Measurements from ENCODE around the gene SERPINE1. TPM values are rescaled to one million over a fixed set of nuclear protein-coding genes. Genes with fewer than 3 reads are reported as not detected.
"Not testable (repeated sequence)": the region's sequence is repeated elsewhere in the genome, so short reads cannot be mapped to it uniquely, and the experiment has no call there.

The SERPINE1 gene
- polyA plus RNA-seq, 1 donor from 2014 or later: not detected

DNA sequence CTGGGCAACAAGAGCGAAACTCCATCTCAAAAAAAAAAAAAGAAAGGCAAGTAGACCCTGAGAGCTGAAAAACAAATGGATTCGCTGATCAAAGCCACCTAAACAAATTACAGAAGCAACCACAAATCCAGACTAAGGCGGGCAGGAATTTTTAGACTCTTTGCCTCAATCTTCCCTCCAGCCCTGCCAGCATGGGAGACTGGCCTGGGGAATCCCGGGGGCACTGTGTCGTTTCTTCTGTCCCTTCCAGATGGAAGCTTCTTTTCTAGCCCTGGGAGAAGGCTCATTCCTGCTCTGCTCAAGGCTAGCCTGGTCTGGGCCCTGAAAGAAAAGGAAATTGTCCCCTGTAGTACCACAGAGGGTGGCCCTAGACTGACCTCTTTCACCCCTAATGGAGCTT, 15.6 kb upstream of the SERPINE1 start:
- no peaks in the 10 kb centered on the region for H3K4me1 Mint-ChIP-seq
- H3K9me3 Mint-ChIP-seq: peaks cover 0 to 2% (median 0%) of the 10 kb centered on the region in 3 donors
- H3K4me3 Mint-ChIP-seq: no peak overlapping the region
- H3K27ac Mint-ChIP-seq: no peak overlapping the region
- H3K36me3 Mint-ChIP-seq: no peaks in the 10 kb centered on the region
- H3K27me3 Mint-ChIP-seq: peaks cover 6% of the 10 kb centered on the region

DNA sequence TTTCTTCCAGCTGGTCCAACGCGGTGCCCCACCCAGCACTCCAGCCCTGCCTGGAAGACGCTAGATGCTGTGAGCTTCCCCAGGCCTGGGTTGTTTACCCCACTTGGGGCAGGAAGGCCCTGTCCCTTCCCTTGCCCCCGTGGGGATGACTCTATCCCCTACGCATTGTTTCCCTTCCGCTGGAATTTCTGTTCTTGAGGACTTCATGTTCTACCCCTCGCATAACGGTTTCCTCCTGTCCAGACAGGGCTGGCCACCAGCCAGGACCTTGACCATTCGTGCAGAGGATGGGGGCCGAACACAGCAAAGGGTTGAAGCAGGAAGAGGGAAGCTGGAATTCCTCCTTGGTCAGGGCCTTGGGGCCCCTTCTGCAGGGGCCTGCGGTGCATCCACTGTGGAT, 14.7 kb upstream of the SERPINE1 start:
- Mint-ChIP-seq H3K4me1 (no peaks in the 10 kb centered on the region), H3K4me3 (no peak overlapping the region), H3K9me3 (peaks cover 0 to 2% (median 0%) of the 10 kb centered on the region in 3 donors), H3K36me3 (no peaks in the 10 kb centered on the region), H3K27ac (peak overlapping the region in 1 of 3 donors; percentile 82), H3K27me3 (peaks cover 6% of the 10 kb centered on the region)

DNA sequence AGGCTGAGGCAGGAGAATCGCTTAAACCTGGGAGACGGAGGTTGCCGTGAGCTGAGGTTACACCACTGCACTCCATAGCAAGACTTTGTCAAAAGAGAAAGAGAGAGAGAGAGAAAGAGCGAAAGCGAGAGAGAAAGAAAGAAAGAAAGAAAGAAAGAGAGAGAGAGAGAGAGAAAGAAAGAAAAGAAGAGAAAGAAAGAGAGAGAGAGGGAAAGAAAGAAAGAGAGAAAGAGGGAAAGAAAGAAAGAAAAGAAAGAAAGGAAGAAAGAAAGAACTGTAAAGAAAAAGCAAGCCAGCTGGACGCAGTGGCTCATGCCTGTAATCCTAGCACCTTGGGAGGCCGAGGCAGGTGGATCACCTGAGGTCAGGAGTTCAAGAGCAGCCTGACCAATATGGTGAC, 13.8 kb upstream of the SERPINE1 start:
- peak overlapping the region in 1 of 3 donors; percentile 82 for H3K27ac Mint-ChIP-seq
- H3K4me1 Mint-ChIP-seq, H3K36me3 Mint-ChIP-seq, H3K4me3 Mint-ChIP-seq, H3K27me3 Mint-ChIP-seq, H3K9me3 Mint-ChIP-seq: not testable (repeated sequence)

DNA sequence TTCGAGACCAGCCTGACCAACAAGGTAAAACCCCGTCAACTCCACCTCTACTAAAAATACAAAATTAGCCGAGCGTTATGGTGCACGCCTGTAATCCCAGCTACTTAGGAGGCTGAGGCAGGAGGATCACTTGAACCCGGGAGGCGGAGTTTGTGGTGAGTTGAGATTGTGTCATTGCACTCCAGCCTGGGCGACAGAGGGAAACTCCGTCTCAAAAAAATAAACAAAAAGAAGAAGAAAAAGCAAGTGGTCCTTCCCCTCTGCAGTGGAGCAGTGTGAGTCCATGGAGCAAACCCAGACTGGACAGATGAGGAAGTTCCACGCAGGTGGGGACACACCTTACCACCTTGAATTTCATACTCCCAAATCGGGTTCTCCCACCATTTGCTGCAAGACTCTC, 13.1 kb upstream of the SERPINE1 start:
- no peaks in the 10 kb centered on the region for H3K36me3 Mint-ChIP-seq
- H3K9me3 Mint-ChIP-seq: peaks cover 0 to 2% (median 0%) of the 10 kb centered on the region in 3 donors
- no peaks in the 10 kb centered on the region for H3K4me1 Mint-ChIP-seq
- H3K27ac Mint-ChIP-seq: no peak overlapping the region
- no peak overlapping the region for H3K4me3 Mint-ChIP-seq
- peaks cover 2% of the 10 kb centered on the region for H3K27me3 Mint-ChIP-seq

DNA sequence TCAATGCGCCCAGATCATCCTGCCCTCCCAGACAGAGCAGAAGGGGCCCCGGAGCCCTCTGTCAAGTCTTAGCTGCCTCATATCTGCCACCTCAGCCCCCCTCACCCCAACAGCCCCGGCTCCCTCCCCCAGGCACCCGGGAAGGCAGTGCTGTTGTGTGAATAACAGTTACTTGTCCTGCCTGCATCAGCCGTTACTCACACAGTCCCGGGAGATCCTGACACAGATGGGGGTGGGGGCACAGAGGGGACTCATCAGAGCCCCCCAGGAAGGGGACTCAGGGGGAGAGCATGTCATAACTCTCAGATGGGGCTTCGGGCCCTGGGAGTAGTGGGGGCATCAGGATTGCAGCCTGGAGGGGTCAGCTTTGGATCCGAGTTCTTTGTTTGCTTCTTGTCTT, 12.4 kb upstream of the SERPINE1 start:
- peaks cover 2% of the 10 kb centered on the region for H3K27me3 Mint-ChIP-seq
- no peaks in the 10 kb centered on the region for H3K4me1 Mint-ChIP-seq
- no peaks in the 10 kb centered on the region for H3K36me3 Mint-ChIP-seq
- no peak overlapping the region for H3K27ac Mint-ChIP-seq
- H3K9me3 Mint-ChIP-seq: peaks cover 0 to 2% (median 0%) of the 10 kb centered on the region in 3 donors
- H3K4me3 Mint-ChIP-seq: no peak overlapping the region

DNA sequence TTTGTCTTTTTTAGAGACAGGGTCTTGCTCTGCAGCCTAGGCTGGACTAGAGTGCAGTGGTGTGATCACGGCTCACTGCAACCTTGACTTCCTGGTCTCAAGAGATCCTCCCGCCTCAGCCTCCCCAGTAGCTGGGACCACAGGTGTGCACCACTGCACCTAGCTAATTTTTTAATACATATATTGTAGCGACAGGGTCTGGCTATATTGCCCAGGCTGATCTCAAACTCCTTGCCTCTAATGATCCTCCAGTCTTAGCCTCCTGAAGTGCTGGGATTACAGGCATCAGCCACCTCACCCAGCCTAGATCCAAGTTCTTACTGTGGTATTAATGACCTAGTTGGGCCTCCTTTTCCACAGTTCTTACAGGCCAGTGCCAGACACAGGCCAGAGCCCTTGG, 11.7 kb upstream of the SERPINE1 start:
- H3K4me1 Mint-ChIP-seq: no peaks in the 10 kb centered on the region
- H3K36me3 Mint-ChIP-seq: no peaks in the 10 kb centered on the region
- H3K9me3 Mint-ChIP-seq: peaks cover 0 to 2% (median 0%) of the 10 kb centered on the region in 3 donors
- no peak overlapping the region for H3K4me3 Mint-ChIP-seq
- H3K27me3 Mint-ChIP-seq: no peaks in the 10 kb centered on the region
- H3K27ac Mint-ChIP-seq: no peak overlapping the region

DNA sequence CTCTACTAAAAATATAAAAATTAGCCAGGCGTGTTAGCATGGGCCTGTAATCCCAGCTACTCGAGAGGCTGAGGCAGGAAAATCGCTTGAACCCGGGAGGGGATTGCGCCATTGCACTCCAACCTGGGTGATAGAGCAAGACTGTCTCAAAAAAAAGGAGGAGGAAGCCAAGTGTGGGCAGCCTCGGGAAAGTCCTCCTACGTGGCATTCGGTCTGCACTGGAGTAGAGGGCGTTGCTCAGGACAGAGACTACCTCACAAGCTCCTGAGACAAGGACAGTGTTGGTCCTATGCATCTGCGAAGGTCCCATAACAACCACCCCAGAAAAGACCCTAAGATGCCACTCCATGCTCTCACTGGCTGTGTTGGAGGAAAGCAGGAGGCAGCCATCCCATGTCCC, 10.0 kb upstream of the SERPINE1 start:
- H3K36me3 Mint-ChIP-seq: no peaks in the 10 kb centered on the region
- H3K27me3 Mint-ChIP-seq: no peaks in the 10 kb centered on the region
- peaks cover 0 to 2% (median under 1%) of the 10 kb centered on the region in 3 donors for H3K4me1 Mint-ChIP-seq
- H3K9me3 Mint-ChIP-seq: peaks cover 0 to 2% (median 0%) of the 10 kb centered on the region in 3 donors
- H3K27ac Mint-ChIP-seq: no peak overlapping the region
- no peak overlapping the region for H3K4me3 Mint-ChIP-seq

DNA sequence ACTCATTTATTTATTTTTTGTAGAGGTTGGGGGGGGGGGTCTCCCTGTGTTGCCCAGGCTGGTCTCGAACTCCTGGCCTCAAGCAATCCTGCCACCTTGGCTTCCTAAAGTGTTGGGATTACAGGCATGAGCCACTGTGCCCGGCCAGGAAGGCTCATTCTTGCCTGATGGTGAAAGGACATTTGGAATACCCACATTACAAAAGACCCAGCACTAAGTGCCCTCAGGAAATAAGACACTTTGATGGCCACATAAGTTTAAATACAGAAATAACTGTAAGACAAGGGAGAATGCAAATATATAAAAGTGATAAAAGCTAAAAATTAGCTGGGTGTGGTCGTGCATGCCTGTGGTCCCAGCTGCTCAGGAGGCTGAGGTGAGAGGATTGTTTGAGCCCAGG, 8.0 kb upstream of the SERPINE1 start:
- no peaks in the 10 kb centered on the region for H3K36me3 Mint-ChIP-seq
- peaks cover 0 to 8% (median 4%) of the 10 kb centered on the region in 3 donors for H3K4me1 Mint-ChIP-seq
- no peak overlapping the region for H3K27ac Mint-ChIP-seq
- H3K9me3 Mint-ChIP-seq: no peaks in the 10 kb centered on the region
- no peak overlapping the region for H3K4me3 Mint-ChIP-seq
- H3K27me3 Mint-ChIP-seq: peaks cover 10% of the 10 kb centered on the region

DNA sequence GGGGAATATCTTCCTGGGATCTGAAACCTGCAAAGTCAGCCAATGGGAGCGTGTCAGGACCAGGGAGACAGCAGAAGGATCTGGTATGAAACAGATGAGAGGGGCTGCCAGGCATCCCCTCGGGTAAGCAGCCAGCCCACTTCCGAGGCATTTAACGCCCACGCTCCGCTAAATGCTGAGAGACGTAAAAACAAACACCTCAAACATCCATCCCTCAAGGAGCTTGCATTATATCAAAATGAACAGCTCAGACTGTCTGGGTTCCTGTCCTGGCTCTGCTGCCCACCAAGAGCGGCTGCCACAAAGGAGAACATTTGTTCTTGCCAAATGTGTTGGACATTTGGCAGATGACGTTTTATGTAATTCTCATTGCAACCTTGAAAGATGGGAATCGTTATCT, 7.0 kb upstream of the SERPINE1 start:
- Mint-ChIP-seq H3K4me1 (peaks cover 0 to 8% (median 4%) of the 10 kb centered on the region in 3 donors), H3K27me3 (peaks cover 13% of the 10 kb centered on the region), H3K36me3 (no peaks in the 10 kb centered on the region), H3K9me3 (no peaks in the 10 kb centered on the region), H3K27ac (no peak overlapping the region), H3K4me3 (no peak overlapping the region)

DNA sequence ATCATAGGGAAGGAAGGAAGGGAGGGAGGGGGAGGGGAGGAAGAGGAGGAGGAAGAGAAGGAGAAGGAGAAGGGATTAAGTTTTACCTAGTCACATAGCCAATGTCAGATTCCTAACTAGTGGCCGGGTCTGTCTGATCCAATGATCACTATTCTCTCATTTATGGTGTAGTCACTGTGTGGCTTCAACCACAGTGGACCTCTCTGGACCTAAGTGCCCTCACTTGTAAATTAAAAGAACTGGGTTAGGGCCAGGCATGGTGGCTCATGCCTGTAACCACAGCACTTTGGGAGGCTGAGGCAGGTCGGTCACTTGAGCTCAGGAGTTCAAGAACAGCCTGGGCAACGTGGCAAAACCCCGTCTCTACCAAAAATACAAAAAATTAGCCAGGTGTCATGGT, 6.6 kb upstream of the SERPINE1 start:
- peaks cover 0 to 8% (median 4%) of the 10 kb centered on the region in 3 donors for H3K4me1 Mint-ChIP-seq
- no peaks in the 10 kb centered on the region for H3K9me3 Mint-ChIP-seq
- H3K4me3 Mint-ChIP-seq: no peak overlapping the region
- no peaks in the 10 kb centered on the region for H3K36me3 Mint-ChIP-seq
- no peak overlapping the region for H3K27ac Mint-ChIP-seq
- H3K27me3 Mint-ChIP-seq: peaks cover 16% of the 10 kb centered on the region

DNA sequence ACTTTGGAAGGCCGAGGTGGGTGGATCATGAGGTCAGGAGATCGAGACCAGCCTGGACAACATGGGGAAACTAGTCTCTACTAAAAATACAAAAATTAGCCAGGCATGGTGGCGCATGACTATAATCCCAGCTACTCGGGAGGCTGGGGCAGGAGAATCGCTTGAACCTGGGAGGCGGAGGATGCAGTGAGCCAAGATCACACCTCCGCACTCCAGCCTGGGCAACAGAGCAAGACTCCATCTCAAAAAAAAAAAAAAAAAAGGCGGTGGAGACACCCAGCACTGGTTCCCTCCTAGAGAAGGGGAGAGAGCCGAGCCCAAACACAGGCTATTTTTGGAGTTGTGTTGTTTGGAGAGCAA, 5.3 kb upstream of the SERPINE1 start:
- H3K27ac Mint-ChIP-seq, H3K9me3 Mint-ChIP-seq, H3K36me3 Mint-ChIP-seq: not testable (repeated sequence)
- Mint-ChIP-seq H3K4me3 (peak overlapping the region in 3 of 4 donors; percentile 70 to 89 (median 88)), H3K4me1 (peaks cover 7 to 14% (median 9%) of the 10 kb centered on the region in 3 donors), H3K27me3 (peaks cover 20% of the 10 kb centered on the region)

DNA sequence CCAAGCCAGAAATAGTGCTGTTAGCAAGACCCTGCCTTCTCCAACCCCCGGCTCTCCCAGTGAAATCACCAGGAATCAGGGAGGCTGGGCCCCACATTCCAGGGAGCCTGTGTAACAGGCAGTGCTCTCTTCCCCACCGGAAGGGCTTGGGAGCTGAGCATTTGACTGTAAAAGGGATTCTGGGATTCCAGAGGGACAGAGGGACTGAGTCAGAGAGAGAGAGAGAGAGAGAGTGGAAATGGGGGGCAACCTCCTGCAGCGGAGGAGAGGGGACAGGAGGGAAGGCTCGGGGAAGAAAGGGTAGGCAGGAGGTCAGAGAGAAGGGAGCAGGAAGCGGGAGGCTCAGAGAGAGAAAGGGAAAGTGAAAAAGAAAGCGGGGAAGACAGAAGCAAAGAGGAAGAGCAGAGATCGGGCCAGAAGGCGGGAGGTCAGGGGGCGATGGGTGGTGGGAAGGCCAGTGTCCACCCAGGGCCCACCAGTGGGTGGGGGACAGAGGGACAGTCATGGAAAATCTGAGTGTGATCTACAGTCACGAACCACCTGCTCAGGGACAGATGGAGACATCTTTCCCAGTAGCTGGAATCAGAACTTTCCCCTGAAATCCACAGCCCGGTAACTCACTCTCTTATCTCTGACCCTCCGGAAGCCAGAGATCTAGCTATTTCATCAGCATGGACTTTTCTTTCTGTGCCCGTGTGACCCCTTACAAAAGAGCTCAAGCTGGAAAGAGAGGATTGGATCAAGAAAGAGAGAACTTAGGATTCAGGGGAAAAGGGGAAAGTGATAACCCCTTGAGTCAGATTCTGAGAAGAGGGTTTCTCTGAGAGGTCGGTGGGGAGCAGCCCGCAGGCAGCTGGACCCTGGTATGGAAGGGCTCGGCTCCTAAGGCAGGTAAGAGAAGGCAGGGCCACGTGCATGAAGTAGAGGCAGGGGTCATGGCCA, 4.6 kb upstream of the SERPINE1 start:
- Mint-ChIP-seq H3K27me3 (peaks cover 25% of the 10 kb centered on the region), H3K4me3 (peak overlapping the region in 3 of 4 donors; percentile 70 to 89 (median 88)), H3K4me1 (peaks cover 13 to 20% (median 14%) of the 10 kb centered on the region in 3 donors)

DNA sequence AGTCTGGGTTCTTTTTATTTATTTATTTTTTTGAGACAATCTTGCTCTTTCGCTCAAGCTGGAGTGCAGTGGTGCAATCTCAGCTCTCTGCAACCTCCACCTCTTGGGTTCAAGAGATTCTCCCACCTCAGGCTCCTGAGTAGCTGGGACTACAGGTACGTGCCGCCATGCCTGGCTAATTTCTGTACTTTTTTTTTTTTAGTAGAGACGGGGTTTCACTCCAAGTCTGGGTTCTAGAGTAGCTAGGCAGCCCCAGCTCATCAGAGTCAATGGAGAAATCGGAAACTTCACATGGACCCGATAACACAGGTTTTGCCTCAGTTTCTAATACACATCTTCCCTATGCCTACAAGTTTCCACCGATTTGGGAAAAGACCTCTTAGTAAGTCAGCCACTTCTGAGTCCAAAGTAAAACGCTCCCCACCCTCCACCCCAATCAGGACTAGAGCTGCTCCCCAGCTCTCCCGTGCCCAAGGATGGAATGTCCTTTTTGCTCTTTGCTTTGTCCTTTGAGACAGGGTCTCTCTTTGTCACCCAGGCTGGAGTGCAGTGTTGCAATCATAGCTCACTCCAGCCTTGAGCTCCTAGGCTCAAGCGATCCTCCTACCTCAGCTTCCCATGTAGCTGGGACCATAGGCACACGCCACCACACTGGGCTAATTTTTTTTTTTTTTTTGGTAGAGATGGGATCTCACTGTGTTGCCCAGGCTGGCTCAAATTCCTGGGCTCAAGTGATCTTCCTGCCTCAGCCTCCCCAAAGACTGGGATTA, 3.8 kb upstream of the SERPINE1 start:
- no peaks in the 10 kb centered on the region for H3K9me3 Mint-ChIP-seq
- peaks cover 15 to 21% (median 17%) of the 10 kb centered on the region in 3 donors for H3K4me1 Mint-ChIP-seq
- H3K4me3 Mint-ChIP-seq: peak overlapping the region in 2 of 4 donors; percentile 37 to 48
- H3K36me3 Mint-ChIP-seq: no peaks in the 10 kb centered on the region
- peaks cover 30% of the 10 kb centered on the region for H3K27me3 Mint-ChIP-seq
- no peak overlapping the region for H3K27ac Mint-ChIP-seq

More for the DNA sequence above, 4.6 kb upstream of the SERPINE1 start:
- no peaks in the 10 kb centered on the region for H3K9me3 Mint-ChIP-seq
- no peaks in the 10 kb centered on the region for H3K36me3 Mint-ChIP-seq
- no peak overlapping the region for H3K27ac Mint-ChIP-seq

DNA sequence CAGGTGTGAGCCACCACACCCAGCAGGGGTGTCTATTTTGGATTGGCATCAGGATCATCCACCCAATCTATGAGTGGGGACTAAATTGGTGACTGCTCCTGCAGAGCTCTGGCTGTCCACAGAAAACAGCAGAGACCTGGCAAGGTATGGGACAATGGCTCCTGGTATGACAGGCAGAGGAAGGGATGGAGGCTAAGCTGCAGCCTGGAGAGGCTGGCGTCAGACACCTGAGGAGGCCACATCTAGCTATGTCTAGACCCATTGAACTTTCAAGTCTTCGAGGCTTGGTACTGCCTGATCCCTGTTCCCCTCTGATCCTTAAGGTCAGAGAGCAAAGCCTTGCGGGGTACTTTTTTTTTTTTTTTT, 3.2 kb upstream of the SERPINE1 start:
- peaks cover 32% of the 10 kb centered on the region for H3K27me3 Mint-ChIP-seq
- no peaks in the 10 kb centered on the region for H3K36me3 Mint-ChIP-seq
- H3K27ac Mint-ChIP-seq: no peak overlapping the region
- H3K4me3 Mint-ChIP-seq: peak overlapping the region in 1 of 4 donors; percentile 37
- peaks cover 15 to 21% (median 17%) of the 10 kb centered on the region in 3 donors for H3K4me1 Mint-ChIP-seq
- H3K9me3 Mint-ChIP-seq: no peaks in the 10 kb centered on the region

DNA sequence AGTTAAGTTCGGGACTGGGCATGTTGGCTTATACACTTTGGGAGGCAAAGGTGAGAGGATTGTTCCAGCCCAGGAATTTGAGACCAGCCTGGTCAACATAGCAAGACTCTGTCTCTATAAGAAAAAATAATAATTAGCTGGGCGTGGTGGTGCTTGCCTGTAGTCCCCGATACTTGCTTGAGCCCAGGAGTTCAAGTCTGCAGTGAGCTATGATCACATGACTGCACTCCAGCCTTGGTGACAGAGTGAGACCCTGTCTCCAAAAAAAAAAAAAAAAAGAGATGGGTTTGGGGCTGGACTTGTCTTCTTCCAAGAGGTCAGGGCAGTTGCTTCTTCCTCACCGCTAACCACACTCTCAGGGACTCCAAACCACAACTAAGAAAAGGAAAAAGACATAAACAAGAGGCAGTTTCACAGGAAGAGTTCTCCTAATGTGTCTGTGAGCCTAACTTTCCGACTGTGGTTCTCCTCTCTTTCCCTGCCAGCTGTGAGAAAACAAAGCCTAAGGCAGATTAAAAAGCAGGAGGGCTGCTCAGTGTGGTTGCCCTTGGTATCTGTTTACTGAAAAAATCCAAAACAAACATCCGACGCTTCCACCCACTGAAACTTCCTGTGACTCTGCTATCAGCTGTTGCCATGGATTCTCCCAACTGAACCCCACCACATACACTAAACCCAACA, 2.4 kb upstream of the SERPINE1 start:
- no peak overlapping the region for H3K27ac Mint-ChIP-seq
- no peaks in the 10 kb centered on the region for H3K36me3 Mint-ChIP-seq
- H3K9me3 Mint-ChIP-seq: no peaks in the 10 kb centered on the region
- peaks cover 15 to 21% (median 17%) of the 10 kb centered on the region in 3 donors for H3K4me1 Mint-ChIP-seq
- H3K4me3 Mint-ChIP-seq: peak overlapping the region in 2 of 4 donors; percentile 33 to 82
- H3K27me3 Mint-ChIP-seq: peaks cover 32% of the 10 kb centered on the region

All from IgD-negative memory B cell (primary cell).